Keratinocyte (primary cell): ENCODE results near the gene PVR. TPM values are rescaled to one million over a fixed set of nuclear protein-coding genes. Genes with fewer than 3 reads are reported as not detected.

Experiments used
- DNase-seq: peaks from one replicate; pipeline ENCODE4 v3.0.0-alpha.2; 2011; ENCODE audit warnings: low read depth, missing footprints, low spot score
- FAIRE-seq: peaks from 2 replicates; lab custom pipeline; 2011; peaks lifted over from hg19 to GRCh38; lab: Jason Lieb, UNC
- H2AFZ ChIP-seq: 2 replicates; pipeline ENCODE4 v1.6.0; 2012; ENCODE audit warnings: low read length, control low read depth, inconsistent platforms; ENCODE audit not compliant: control insufficient read depth
- H3K27ac ChIP-seq: 2 replicates; pipeline ENCODE4 v1.5.1; 2011; ENCODE audit warnings: low read length; ENCODE audit not compliant: control insufficient read depth, insufficient read depth
- H3K27me3 ChIP-seq: 3 replicates; pipeline ENCODE4 v1.6.0; 2011; ENCODE audit warnings: low read length; ENCODE audit not compliant: control insufficient read depth, insufficient read depth; ENCODE audit errors: extremely low read depth
- H3K36me3 ChIP-seq, 2 experiments: 2 replicates in 1 of 2; 3 replicates in 1 of 2; pipeline ENCODE4 v1.5.1; 2011; ENCODE audit warnings: low read length in 2 of 2, mild to moderate bottlenecking in 1 of 2; ENCODE audit not compliant: control insufficient read depth in 2 of 2, insufficient read depth in 2 of 2; ENCODE audit errors: extremely low read depth in 1 of 2
- H3K4me1 ChIP-seq: 3 replicates; pipeline ENCODE4 v1.5.1; 2011; ENCODE audit warnings: low read length; ENCODE audit not compliant: control insufficient read depth, insufficient read depth; ENCODE audit errors: extremely low read depth
- H3K4me2 ChIP-seq: 3 replicates; pipeline ENCODE4 v1.6.0; 2011; ENCODE audit warnings: low read depth, low read length; ENCODE audit not compliant: control insufficient read depth, insufficient read depth; ENCODE audit errors: extremely low read depth
- H3K4me3 ChIP-seq, 3 experiments: fragments of 200-600 bp in 1 of 3; sonication (generic) in 1 of 3; 2 replicates in 2 of 3; 3 replicates in 1 of 3; pipeline ENCODE4 v1.5.1; 2011 to 2016; ENCODE audit warnings: low read length in 3 of 3, mild to moderate bottlenecking in 3 of 3, control low read depth in 2 of 3, inconsistent platforms in 1 of 3, low read depth in 1 of 3, mixed read lengths in 1 of 3, mixed run types in 1 of 3, moderate library complexity in 1 of 3; ENCODE audit not compliant: control insufficient read depth in 2 of 3, insufficient read depth in 2 of 3; ENCODE audit errors: extremely low read depth in 1 of 3
- H3K79me2 ChIP-seq: 2 replicates; pipeline ENCODE4 v1.6.0; 2012; ENCODE audit warnings: low read length; ENCODE audit not compliant: control insufficient read depth, insufficient read depth
- H3K9ac ChIP-seq: 3 replicates; pipeline ENCODE4 v1.6.0; 2011; ENCODE audit warnings: low read length; ENCODE audit not compliant: control insufficient read depth, insufficient read depth; ENCODE audit errors: extremely low read depth
- H3K9me1 ChIP-seq: 3 replicates; pipeline ENCODE4 v1.6.0; 2011; ENCODE audit warnings: low read length; ENCODE audit not compliant: control insufficient read depth, insufficient read depth; ENCODE audit errors: extremely low read depth
- H3K9me3 ChIP-seq: 2 replicates; pipeline ENCODE4 v1.5.1; 2012; ENCODE audit warnings: low read depth, low read length; ENCODE audit not compliant: control insufficient read depth
- H4K20me1 ChIP-seq: 3 replicates; pipeline ENCODE4 v1.6.0; 2011; ENCODE audit warnings: low read length; ENCODE audit not compliant: control insufficient read depth, insufficient read depth; ENCODE audit errors: extremely low read depth
- CTCF ChIP-seq, 3 experiments: IDR thresholded peaks in 1 of 3; conservative IDR thresholded peaks in 1 of 3; optimal IDR thresholded peaks in 1 of 3; 2 replicates in 2 of 3; 3 replicates in 1 of 3; pipeline versions ENCODE3 to v1.5.1; 2011; ENCODE audit warnings: low read length in 3 of 3, mild to moderate bottlenecking in 3 of 3, moderate library complexity in 2 of 3, control low read depth in 1 of 3, inconsistent platforms in 1 of 3; ENCODE audit not compliant: insufficient read depth in 2 of 3; ENCODE audit errors: extremely low read depth in 1 of 3
- EZH2 ChIP-seq: IDR thresholded peaks from one replicate; pipeline ENCODE4 v1.6.1; 2012; ENCODE audit warnings: inconsistent platforms, mild to moderate bottlenecking, low read length, moderate library complexity
- dilution Hi-C: fragments of 300-500 bp; cut with MboI; formaldehyde crosslinking; loops from one replicate; pipeline ENCODE4 v1.7.0; 2020; ENCODE audit warnings: low sequenced_read_pairs; ENCODE audit not compliant: extremely low pct_ligation_motif_present
- polyA plus RNA-seq, 5 experiments: library from polyadenylated mRNA; depleted of rRNA in 3 of 5; stranded (reverse) in 3 of 5; stranded (forward) in 1 of 5; unstranded in 1 of 5; fragments of >200 nt; gene quantifications; 1 replicate in 1 of 5; 2 replicates in 3 of 5; 3 replicates in 1 of 5; pipeline versions ENCODE4 v1.2.1 to v1.2.3, GENCODE V29; 2011 to 2012; ENCODE audit warnings: missing spikeins in 2 of 5, low read depth in 1 of 5, low replicate concordance in 1 of 5

PVR gene
- polyA plus RNA-seq, 1 donor (not counting 4 experiments of a cell fraction or from before 2014, with no cell fraction given): 48.1 TPM

- no peaks in the 10 kb centered on the region for H3K9me1 ChIP-seq
- dilution Hi-C loops: no loop called here
- H4K20me1 ChIP-seq: peaks cover 7% of the 10 kb centered on the region
- H3K9me3 ChIP-seq: no peaks in the 10 kb centered on the region
- H3K4me1 ChIP-seq: peaks cover 33% of the 10 kb centered on the region
- no peak overlapping the region for H3K4me2 ChIP-seq
- peaks cover 7 to 11% of the 10 kb centered on the region in 2 experiments for H3K36me3 ChIP-seq
- DNase-seq: no peak
- no peak overlapping the region for H2AFZ ChIP-seq
- no peaks in the 10 kb centered on the region for H3K27me3 ChIP-seq
- no peak overlapping the region for H3K27ac ChIP-seq
- TF ChIP-seq CTCF (optimal IDR thresholded peaks at IDR 0.05 in 1 of 3, IDR thresholded peaks at IDR 0.05 in 1 of 3, conservative IDR thresholded peaks at IDR 0.05 in 1 of 3; ENCODE audit: extremely low read depth in 1 of 3, insufficient read depth in 2 of 3, low read length in 3 of 3) (no peak), EZH2 (no peak)
- peaks cover 29% of the 10 kb centered on the region for H3K79me2 ChIP-seq
- H3K9ac ChIP-seq: no peak overlapping the region
- H3K4me3 ChIP-seq: no peak overlapping the region
- no peak for FAIRE-seq
These were observed 1.3 kb upstream of the PVR start for GRCh38 chr19:44642377-44642776.

GRCh38 chr19:44644402-44645016, 799 bp downstream of the PVR start:
- Histone ChIP-seq H3K9me3 (no peaks in the 10 kb centered on the region), H3K4me1 (peaks cover 31% of the 10 kb centered on the region)

More at GRCh38 chr19:44644402-44645016, 799 bp downstream of the PVR start:
- peaks cover 3% of the 10 kb centered on the region for H3K9me1 ChIP-seq
- H3K4me3 ChIP-seq: peak overlapping the region; percentile 75 to 98 (median 88)
- H4K20me1 ChIP-seq: peaks cover 13% of the 10 kb centered on the region
- dilution Hi-C loops: no loop called here
- DNase-seq (no peak), FAIRE-seq (peak; percentile 52)
- peak overlapping the region; percentile 90 for H3K9ac ChIP-seq
- no peaks in the 10 kb centered on the region for H3K27me3 ChIP-seq
- H3K27ac ChIP-seq: peak overlapping the region; percentile 88
- H3K4me2 ChIP-seq: peak overlapping the region; percentile 84
- H2AFZ ChIP-seq: peak overlapping the region; percentile 96
- peaks cover 15 to 27% of the 10 kb centered on the region in 2 experiments for H3K36me3 ChIP-seq
- TF ChIP-seq CTCF (optimal IDR thresholded peaks at IDR 0.05 in 1 of 3, IDR thresholded peaks at IDR 0.05 in 1 of 3, conservative IDR thresholded peaks at IDR 0.05 in 1 of 3; ENCODE audit: extremely low read depth in 1 of 3, insufficient read depth in 2 of 3, low read length in 3 of 3) (no peak), EZH2 (no peak)
- peaks cover 47% of the 10 kb centered on the region for H3K79me2 ChIP-seq
